Esophagus muscularis mucosa (tissue), 3 donors: ENCODE measurements around the gene NISCH.

Experiments
- CTCF ChIP-seq, 3 experiments: fragments of 200-600 bp in 2 of 3; fragments of 450-650 bp in 1 of 3; sonication (generic) in 2 of 3; IDR thresholded peaks; one replicate each; pipeline ENCODE4 v1.5.1; 2017 to 2019; ENCODE audit warnings: antibody characterized with exemption in 3 of 3, mild to moderate bottlenecking in 2 of 3, moderate library complexity in 1 of 3
- EP300 ChIP-seq: sonication (generic); formaldehyde crosslinking; IDR thresholded peaks from one replicate; pipeline ENCODE4 v1.6.1; 2017; ENCODE audit warnings: antibody characterized with exemption

DNA sequence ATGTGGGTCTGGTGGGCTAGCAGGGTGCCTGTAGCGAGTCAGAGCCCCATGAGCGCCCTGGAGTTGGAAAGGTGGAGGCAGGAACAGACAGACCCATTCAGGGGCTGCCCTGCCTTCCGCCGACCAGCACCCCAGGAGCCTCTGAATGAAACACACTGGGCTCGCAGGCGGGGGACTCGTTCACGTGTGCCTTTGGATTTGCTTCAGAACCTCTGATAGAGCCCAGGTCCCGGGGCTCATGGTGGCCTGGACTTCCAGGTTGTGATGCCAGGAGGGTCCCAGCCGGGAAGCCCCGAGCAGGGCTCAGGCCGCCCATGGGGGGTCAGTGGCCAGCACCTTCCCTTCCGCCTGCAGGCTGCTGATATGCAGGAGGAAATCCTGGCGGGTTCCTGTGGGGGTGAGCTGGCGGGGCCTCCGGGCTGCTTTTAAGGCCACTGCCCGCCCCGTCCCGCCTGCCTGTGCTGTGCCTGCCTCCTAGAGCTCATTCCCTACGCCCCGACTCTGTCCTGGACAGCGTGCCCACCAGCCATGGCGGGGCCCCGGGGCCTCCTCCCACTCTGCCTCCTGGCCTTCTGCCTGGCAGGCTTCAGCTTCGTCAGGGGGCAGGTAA, 39.6 kb downstream of the NISCH start, which contains the start of gene STAB1:
- no peak for TF ChIP-seq CTCF (IDR thresholded peaks at IDR 0.05)
- TF ChIP-seq EP300 = no peak
